OCI-LY3 (cell line): ENCODE data around the gene WWC1.
A peak's percentile ranks its signal among the peaks of the same experiment; 100 is the strongest.

Experiments used
- H2AFZ ChIP-seq: fragments of 200-600, 300-600 bp; shearing (Covaris generic); 2 replicates; pipeline ENCODE4 v1.6.0; 2014; ENCODE audit warnings: antibody characterized with exemption, low read depth, low read length
- H3K27ac ChIP-seq: fragments of 200-600, 300-600 bp; sonication (generic); 2 replicates; pipeline ENCODE4 v1.5.1; 2014; ENCODE audit warnings: mild to moderate bottlenecking, low read length, moderate library complexity, mixed read lengths
- H3K27me3 ChIP-seq: fragments of 200-600, 300-600 bp; sonication (generic); 2 replicates; pipeline ENCODE4 v1.6.1; 2014; ENCODE audit warnings: low read depth, low read length, mixed read lengths
- H3K36me3 ChIP-seq: fragments of 200-600, 300-600 bp; sonication (generic); replicated peaks from 2 replicates; pipeline ENCODE3; 2014; ENCODE audit warnings: low read depth, low read length, mixed read lengths
- H3K4me1 ChIP-seq: fragments of 300-600, 200-600 bp; sonication (generic); 2 replicates; pipeline ENCODE4 v1.6.1; 2014; ENCODE audit warnings: low read length, mixed read lengths
- H3K4me2 ChIP-seq: fragments of 200-600, 300-600 bp; sonication (generic); 2 replicates; pipeline ENCODE4 v1.6.1; 2014; ENCODE audit warnings: low read length, mixed read lengths
- H3K4me3 ChIP-seq: fragments of 300-600, 200-600 bp; sonication (generic); 2 replicates; pipeline ENCODE4 v1.5.1; 2014; ENCODE audit warnings: antibody characterized with exemption, mild to moderate bottlenecking, low read length, moderate library complexity
- H3K79me2 ChIP-seq: fragments of 300-600, 200-600 bp; shearing (Covaris generic); 2 replicates; pipeline ENCODE4 v1.6.1; 2014; ENCODE audit warnings: mild to moderate bottlenecking, low read length, mixed read lengths
- H3K9ac ChIP-seq: fragments of 300-600, 200-600 bp; shearing (Covaris generic); 2 replicates; pipeline ENCODE4 v1.6.0; 2014; ENCODE audit warnings: mild to moderate bottlenecking, low read length, moderate library complexity
- H3K9me3 ChIP-seq: fragments of 200-600, 300-600 bp; shearing (Covaris generic); 2 replicates; pipeline ENCODE4 v1.6.1; 2014; ENCODE audit warnings: low read length, mixed read lengths; ENCODE audit not compliant: insufficient read depth
- H4K20me1 ChIP-seq: fragments of 200-600, 300-600 bp; sonication (generic); 2 replicates; pipeline ENCODE4 v1.6.1; 2016; ENCODE audit warnings: low read length, mixed read lengths; ENCODE audit not compliant: insufficient read depth
- CTCF ChIP-seq: fragments of 200-600, 300-600 bp; sonication (generic); IDR thresholded peaks from 2 replicates; pipeline ENCODE4 v1.5.1; 2014; ENCODE audit warnings: antibody characterized with exemption, low read length, low read depth
- EZH2phosphoT487 ChIP-seq: fragments of 200-600 bp; shearing (Covaris generic); IDR thresholded peaks from 2 replicates; pipeline ENCODE4 v1.6.1; 2018; ENCODE audit warnings: antibody characterized with exemption, mixed run types, low read depth

Gene WWC1

GRCh38 chr5:168291342-168291963 lies at the start of gene WWC1:
TSS of gene WWC1 (plus strand) at chr5:168291645. CDS start at chr5:168292153, 508 bp downstream.
- Histone ChIP-seq H3K4me3 (peak within 1 kb of the TSS; percentile 90), H3K4me2 (peak within 1 kb of the TSS; percentile 83), H3K9ac (peak within 1 kb of the TSS; percentile 61), H2AFZ (peak within 1 kb of the TSS; percentile 26; the same call in 1 of the 2 replicates), H3K4me1 (peaks cover 55% of the 10 kb centered on the region), H3K27ac (peak within 1 kb of the TSS; percentile 25; the same call in 1 of the 2 replicates), H3K27me3 (no peaks in the 10 kb centered on the region), H3K79me2 (peaks cover 29% of the 10 kb centered on the region), H4K20me1 (0 out of 2 replicates have a peak, but pooled peaks cover 6% of the 10 kb centered on the region), H3K9me3 (peaks cover 1% of the 10 kb centered on the region; the same call in 1 of the 2 replicates), H3K36me3 (no peaks in the 10 kb centered on the region)
- TF ChIP-seq EZH2phosphoT487, result no peak
- TF ChIP-seq CTCF, result 0 out of 2 replicates have a peak, but pooled peaks have one; percentile 12

GRCh38 chr5:168244838-168245559 lies 46.4 kb upstream of the WWC1 start:
- Histone ChIP-seq H3K9ac (no peak overlapping the region), H3K4me1 (peaks cover 39% of the 10 kb centered on the region), H2AFZ (no peak overlapping the region), H3K36me3 (no peaks in the 10 kb centered on the region), H3K4me2 (peak overlapping the region; percentile 1; the same call in 1 of the 2 replicates), H3K27me3 (peaks cover 24% of the 10 kb centered on the region), H3K4me3 (no peak overlapping the region), H4K20me1 (no peaks in the 10 kb centered on the region), H3K27ac (no peak overlapping the region), H3K9me3 (no peaks in the 10 kb centered on the region), H3K79me2 (no peaks in the 10 kb centered on the region)
- TF ChIP-seq CTCF (no peak), EZH2phosphoT487 (no peak)

DNA sequence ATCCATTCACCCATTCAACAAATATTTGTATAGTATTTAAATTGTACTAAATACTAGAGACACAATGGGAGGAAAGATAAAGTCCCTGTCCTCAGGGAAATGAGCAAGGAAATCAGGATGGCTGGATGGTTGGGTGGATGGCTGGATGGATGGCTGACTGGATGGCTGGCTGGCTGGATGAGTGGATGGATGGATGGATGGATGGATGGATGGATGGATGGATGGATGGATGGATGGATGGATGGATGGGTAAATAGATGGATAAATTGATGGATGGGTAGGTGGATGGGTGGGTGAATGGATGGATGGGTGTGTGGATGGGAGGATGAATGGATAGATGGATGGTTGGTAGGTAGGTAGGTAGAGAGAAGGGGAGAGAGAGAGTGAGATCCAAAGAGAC lies 41.5 kb upstream of the WWC1 start:
- Histone ChIP-seq H3K27me3 (peaks cover 37% of the 10 kb centered on the region), H2AFZ (no peak overlapping the region), H3K9me3 (no peaks in the 10 kb centered on the region), H3K4me3 (no peak overlapping the region), H3K36me3 (no peaks in the 10 kb centered on the region), H3K4me1 (peaks cover 26% of the 10 kb centered on the region), H3K27ac (no peak overlapping the region), H3K79me2 (no peaks in the 10 kb centered on the region), H3K9ac (no peak overlapping the region), H4K20me1 (no peaks in the 10 kb centered on the region), H3K4me2 (no peak overlapping the region)
- TF ChIP-seq EZH2phosphoT487 (no peak), CTCF (no peak)

DNA sequence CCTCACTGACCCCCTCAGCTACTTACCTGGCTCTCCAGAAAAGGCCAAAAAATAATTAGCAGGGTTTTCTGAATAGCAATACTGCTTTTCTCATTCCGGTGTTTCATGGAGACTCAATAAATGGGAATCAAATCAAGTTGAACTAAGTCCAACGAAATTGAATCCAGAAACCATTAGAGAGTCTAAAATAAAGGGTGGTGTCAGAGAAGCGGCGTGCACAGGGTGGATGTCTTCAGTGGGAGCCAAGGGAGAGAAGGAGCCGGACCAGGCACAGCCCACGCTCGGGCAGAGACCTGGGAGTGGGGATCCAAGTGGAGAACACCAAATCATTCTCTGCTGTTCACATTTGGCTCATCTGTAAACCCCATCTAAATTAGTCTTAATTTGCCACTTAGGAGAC lies 40.2 kb upstream of the WWC1 start:
- Histone ChIP-seq H4K20me1 (no peaks in the 10 kb centered on the region), H3K4me2 (no peak overlapping the region), H3K4me3 (no peak overlapping the region), H3K27ac (no peak overlapping the region), H3K27me3 (peaks cover 29% of the 10 kb centered on the region), H2AFZ (no peak overlapping the region), H3K9me3 (no peaks in the 10 kb centered on the region), H3K4me1 (peaks cover 21% of the 10 kb centered on the region), H3K9ac (no peak overlapping the region), H3K36me3 (no peaks in the 10 kb centered on the region), H3K79me2 (no peaks in the 10 kb centered on the region)
- no peak for TF ChIP-seq EZH2phosphoT487
- TF ChIP-seq CTCF, result no peak
